ENCODE results near the gene ARHGAP25.

The ARHGAP25 gene

GRCh38 chr2:68834737-68835376 lies 100.2 kb downstream of the ARHGAP25 start:
- peak; percentile 86 for DNase-seq

- peak; percentile 66 for DNase-seq
Observed at GRCh38 chr2:68835621-68836020, 101.0 kb downstream of the ARHGAP25 start.

GRCh38 chr2:68837164-68837860 lies 102.7 kb downstream of the ARHGAP25 start:
- peak; percentile 90 for DNase-seq

- no peak for DNase-seq
Observed at GRCh38 chr2:68837861-68838341, 103.3 kb downstream of the ARHGAP25 start.

GRCh38 chr2:68838641-68839040 lies 104.0 kb downstream of the ARHGAP25 start:
- DNase-seq = no peak

GRCh38 chr2:68839260-68839833 lies 104.7 kb downstream of the ARHGAP25 start:
- peak; percentile 68 for DNase-seq

GRCh38 chr2:68845043-68845442 lies 110.4 kb downstream of the ARHGAP25 start:
- DNase-seq = no peak

- no peak for DNase-seq
Observed at GRCh38 chr2:68846091-68846490, 111.5 kb downstream of the ARHGAP25 start.

GRCh38 chr2:68847751-68848150 lies 113.1 kb downstream of the ARHGAP25 start:
- DNase-seq = no peak

- DNase-seq = no peak
Observed at GRCh38 chr2:68849579-68850030, 115.0 kb downstream of the ARHGAP25 start.

GRCh38 chr2:68850524-68850923 lies 115.9 kb downstream of the ARHGAP25 start:
- DNase-seq = no peak

GRCh38 chr2:68853035-68853434 lies 118.4 kb downstream of the ARHGAP25 start:
- DNase-seq = no peak

GRCh38 chr2:68853915-68854314 lies 119.3 kb downstream of the ARHGAP25 start:
- no peak for DNase-seq

- DNase-seq = no peak
Observed at GRCh38 chr2:68854476-68854875, 119.9 kb downstream of the ARHGAP25 start.

- DNase-seq = peak; percentile 29
Observed at GRCh38 chr2:68855550-68855949, 120.9 kb downstream of the ARHGAP25 start.

GRCh38 chr2:68857202-68857845 lies 122.7 kb downstream of the ARHGAP25 start:
- DNase-seq = no peak

- DNase-seq = no peak
Observed at GRCh38 chr2:68857855-68858456, 123.3 kb downstream of the ARHGAP25 start.

GRCh38 chr2:68860111-68860510 lies 125.5 kb downstream of the ARHGAP25 start:
- no peak for DNase-seq

- peak; percentile 61 for DNase-seq
Observed at GRCh38 chr2:68861330-68861729, 126.7 kb downstream of the ARHGAP25 start.

- no peak for DNase-seq
Observed at GRCh38 chr2:68862889-68863288, 128.3 kb downstream of the ARHGAP25 start.

- no peak for DNase-seq
Observed at GRCh38 chr2:68863996-68864395, 129.4 kb downstream of the ARHGAP25 start.

- DNase-seq = no peak
Observed at GRCh38 chr2:68865108-68865507, 130.5 kb downstream of the ARHGAP25 start.

GRCh38 chr2:68870215-68870614 lies 135.6 kb downstream of the ARHGAP25 start:
- peak; percentile 12 for DNase-seq
